SKM-1 (cell line): ENCODE results near the gene PLP1.
"Not testable (repeated sequence)": the region's sequence is repeated elsewhere in the genome, so short reads cannot be mapped to it uniquely, and the experiment has no call there.

Experiments
- DNase-seq: peaks from one replicate; lab custom pipeline; 2025; ENCODE audit not compliant: unreplicated experiment; lab: John Stamatoyannopoulos, UW

Gene PLP1

DNA sequence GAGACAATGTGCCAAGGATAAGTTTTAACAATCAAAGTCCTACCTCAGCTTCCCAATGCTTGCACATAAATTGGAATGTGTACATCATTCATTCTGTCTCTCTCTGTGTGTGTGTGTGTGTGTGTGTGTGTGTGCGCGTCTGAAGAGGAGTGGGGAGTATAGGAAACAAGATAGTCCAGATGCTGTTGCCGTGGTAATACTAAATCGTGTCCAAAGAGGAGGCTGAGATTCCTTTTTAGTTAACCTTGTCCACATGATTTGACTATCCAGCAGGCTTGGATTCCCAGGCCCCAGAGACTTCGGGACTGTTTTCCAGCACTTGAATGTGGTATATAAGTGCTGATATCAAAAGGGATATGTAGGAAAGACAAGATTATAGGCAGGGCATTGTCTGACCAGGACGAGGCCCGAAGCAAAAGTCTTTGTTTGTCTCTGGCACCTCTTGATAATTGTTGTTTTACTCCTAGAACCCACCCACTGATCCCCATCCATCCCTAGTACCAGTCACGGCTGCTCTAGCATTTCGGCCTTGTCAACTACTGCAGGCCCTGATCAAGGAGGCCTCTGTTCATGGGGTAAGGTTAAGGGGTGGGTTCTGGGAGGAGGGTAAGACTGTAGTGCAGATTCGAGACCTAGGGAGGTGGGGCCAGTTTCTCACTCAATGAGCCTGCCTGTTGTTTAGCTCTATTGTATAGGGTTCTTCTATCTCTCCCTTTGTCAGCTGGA, 3.9 kb downstream of the PLP1 start:
- no peak for DNase-seq

- DNase-seq, result no peak
These were observed 4.4 kb downstream of the PLP1 start for GRCh38 chrX:103781062-103781402.

- DNase-seq, result no peak
These were observed 5.1 kb downstream of the PLP1 start for GRCh38 chrX:103781706-103782105.

- no peak for DNase-seq
These were observed 6.0 kb downstream of the PLP1 start for GRCh38 chrX:103782640-103783039.

- DNase-seq, result no peak
These were observed 6.6 kb downstream of the PLP1 start for GRCh38 chrX:103783196-103783595.

DNA sequence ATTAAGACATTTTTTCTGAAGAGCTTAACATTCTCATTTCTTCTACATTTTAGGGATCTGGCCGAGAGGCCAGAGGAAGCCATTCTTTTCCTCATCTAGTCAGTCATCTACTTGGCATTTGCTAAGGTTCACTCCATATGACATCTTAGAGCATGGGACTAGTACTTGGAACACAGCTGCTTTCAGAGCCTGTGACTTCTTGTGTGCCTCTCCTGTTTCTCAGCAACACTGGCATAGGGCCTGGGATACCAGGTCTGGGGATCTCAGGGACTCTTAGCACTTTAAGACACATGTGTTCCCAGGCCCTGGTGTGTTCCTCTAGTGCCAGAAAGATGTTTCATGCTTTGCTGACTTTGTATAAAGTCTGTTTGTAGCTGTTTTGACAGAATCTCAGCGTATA, 7.3 kb downstream of the PLP1 start:
- no peak for DNase-seq

DNA sequence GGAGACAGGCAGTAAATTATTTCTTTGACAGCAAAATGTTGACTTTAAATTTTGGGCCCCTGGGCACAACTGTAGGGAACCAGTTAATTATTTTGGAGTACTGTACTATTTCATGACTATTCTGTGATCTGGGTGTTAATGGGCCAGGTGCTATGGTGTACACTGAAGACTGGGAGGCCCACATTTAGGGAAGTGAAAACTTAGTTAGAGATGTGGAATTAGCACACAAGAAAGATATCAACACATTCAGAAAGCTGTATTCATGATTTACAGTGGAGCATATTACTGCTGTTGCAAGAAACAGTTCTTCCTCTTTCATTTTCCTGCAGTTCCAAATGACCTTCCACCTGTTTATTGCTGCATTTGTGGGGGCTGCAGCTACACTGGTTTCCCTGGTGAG, 12.4 kb downstream of the PLP1 start:
- DNase-seq, result peak; percentile 1

- no peak for DNase-seq
These were observed 14.6 kb downstream of the PLP1 start for GRCh38 chrX:103791228-103791627.

- no peak for DNase-seq
These were observed 15.3 kb downstream of the PLP1 start for GRCh38 chrX:103791826-103792485.

DNA sequence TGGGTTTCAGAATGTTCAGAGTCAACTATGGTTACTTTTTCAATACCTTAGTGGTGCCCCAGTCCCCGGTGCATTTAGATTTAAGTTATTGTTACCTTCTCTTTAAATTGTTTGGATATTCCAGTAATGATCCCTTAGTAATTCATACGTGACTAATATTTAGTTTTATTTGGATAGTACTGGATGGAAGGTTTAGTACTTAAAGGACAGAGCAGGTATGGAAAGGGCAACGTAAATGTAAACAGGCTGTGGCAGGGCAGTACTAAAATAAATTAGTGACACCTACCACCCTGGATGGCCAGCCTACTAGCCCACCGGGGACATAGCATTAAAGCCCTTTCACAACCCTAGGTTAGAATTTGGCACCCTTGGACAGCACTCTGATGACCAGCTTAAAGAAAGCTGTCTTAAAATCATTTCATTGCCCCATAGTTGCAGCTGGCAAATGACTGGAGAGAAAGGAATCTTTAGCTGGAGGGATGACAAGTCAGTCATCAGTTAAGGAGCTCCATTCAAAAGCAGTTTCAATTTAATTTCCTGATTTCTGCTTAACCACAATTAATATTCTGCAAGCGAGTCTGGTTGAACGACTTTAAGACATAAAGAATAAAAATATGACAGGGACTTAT, 16.4 kb downstream of the PLP1 start:
- DNase-seq, result no peak

GRCh38 chrX:103793545-103793940, 16.9 kb downstream of the PLP1 start:
- no peak for DNase-seq

DNA sequence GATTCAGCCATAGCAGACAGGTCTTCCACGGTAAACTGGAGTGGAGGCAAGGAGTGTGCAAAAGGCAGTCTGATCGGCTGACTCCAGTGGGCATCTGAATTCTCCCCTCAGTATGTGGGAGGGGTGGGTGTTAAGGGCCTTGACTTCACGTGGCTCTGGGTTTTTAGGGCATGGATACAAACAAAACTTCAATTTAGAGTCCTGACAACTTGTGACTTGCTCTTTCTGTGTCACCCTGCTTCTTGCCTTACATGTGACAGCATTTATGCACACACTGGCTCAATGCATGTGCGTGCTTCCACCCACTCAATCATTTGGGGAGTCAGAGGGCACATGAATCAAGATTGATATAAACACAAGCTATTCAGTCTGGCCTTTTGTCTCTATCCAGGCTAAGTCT, 17.5 kb downstream of the PLP1 start:
- no peak for DNase-seq

DNA sequence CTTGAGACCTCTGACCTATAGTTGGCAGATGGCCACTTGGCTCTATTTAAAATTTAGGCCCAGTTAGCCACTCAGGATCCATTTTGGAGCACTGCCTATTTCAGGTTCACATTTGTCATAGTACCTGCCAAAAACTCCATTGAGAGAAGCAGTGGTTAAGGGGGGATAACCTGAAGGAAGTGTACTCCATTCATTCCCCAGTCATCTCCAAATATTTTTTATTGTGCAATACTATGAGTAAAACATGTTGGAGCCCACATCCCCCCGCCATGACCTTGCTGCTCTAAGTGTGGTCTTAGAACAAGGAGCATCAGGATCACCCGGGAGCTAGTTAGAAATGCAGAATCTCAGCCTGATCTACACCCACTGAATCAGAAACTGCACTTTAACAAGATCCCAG, 21.1 kb downstream of the PLP1 start:
- no peak for DNase-seq

- no peak for DNase-seq
These were observed 23.7 kb downstream of the PLP1 start for GRCh38 chrX:103800318-103800717.

GRCh38 chrX:103805860-103806259, 29.2 kb downstream of the PLP1 start:
- DNase-seq, result no peak

GRCh38 chrX:103806862-103807474, 30.3 kb downstream of the PLP1 start:
- no peak for DNase-seq

DNA sequence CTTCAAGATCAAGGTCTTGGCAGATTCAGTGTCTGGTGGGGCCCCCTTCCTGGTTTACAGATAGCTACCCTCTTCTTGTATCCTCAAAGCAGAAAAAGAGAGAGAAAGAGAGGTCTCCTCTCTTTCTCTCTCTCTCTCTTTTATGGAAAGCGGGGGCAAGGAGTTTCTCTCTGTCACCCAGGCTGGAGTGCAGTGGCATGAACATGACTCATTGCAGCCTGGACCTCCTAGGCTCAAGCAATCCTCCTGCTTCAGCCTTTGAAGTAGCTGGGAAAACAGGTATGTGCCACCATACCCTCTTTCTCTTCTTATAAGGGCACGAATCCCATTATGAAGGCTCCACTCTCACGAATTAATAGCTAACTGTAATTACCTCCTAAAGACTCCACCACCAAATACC, 35.2 kb downstream of the PLP1 start:
- no peak for DNase-seq

DNA sequence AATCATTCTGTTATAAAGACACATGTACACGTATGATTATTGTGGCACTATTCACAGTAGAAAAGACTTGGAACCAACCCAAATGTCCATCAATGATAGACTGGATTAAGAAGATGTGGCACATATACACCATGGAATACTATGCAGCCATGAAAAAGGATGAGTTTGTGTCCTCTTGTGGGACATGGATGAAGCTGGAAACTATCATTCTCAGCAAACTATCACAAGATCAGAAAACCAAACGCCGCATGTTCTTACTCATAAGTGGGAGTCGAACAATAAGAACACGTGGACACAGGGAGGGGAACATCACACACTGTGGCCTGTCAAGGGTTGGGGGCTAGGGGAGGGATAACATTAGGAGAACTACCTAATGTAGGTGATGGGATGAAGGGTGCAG, 40.5 kb downstream of the PLP1 start:
- not testable (repeated sequence) for DNase-seq

DNA sequence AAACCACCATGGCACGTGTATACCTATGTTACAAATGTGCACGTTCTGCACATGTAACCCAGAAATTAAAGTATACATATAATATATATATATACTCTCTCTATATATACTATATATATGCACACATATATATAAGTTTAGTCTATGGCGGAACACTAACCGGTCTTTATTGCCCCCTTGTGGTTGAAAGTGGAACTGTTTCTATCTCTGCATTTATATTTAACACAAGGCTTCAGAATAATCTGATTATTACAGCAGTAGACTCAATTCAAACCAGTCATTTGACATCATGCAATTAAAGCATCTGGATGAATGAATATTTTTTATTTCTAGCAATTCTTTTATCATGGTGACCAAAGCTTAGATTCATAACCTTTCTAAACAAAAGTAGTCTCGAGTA, 40.9 kb downstream of the PLP1 start:
- DNase-seq, result peak; percentile 1

- DNase-seq, result no peak
These were observed 42.4 kb downstream of the PLP1 start for GRCh38 chrX:103818842-103819619.

DNA sequence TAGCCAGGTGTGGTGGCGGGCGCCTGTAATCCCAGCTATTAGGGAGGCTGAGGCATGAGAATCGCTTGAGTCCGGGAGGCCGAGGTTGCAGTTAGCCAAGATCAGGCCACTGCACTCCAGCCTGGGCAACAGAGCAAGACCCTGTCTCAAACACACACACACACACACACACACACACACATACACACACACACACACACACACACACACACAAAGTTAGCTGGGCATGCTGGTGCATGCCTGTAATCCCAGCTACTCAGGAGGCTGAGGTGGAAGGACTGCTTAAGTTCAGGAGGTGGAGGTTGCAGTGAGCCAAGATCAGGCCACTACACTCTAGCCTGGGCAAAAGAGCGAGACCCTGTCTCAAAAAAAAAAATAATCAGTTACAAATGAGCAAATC, 44.2 kb downstream of the PLP1 start:
- DNase-seq, result not testable (repeated sequence)
